NCI-H345 (cell line): ENCODE data around the gene FOXL2NB.
A peak's percentile ranks its signal among the peaks of the same experiment; 100 is the strongest.

ENCODE experiments used
- DNase-seq: peaks from one replicate; lab custom pipeline; 2025; lab: John Stamatoyannopoulos, UW

Gene FOXL2NB

DNA sequence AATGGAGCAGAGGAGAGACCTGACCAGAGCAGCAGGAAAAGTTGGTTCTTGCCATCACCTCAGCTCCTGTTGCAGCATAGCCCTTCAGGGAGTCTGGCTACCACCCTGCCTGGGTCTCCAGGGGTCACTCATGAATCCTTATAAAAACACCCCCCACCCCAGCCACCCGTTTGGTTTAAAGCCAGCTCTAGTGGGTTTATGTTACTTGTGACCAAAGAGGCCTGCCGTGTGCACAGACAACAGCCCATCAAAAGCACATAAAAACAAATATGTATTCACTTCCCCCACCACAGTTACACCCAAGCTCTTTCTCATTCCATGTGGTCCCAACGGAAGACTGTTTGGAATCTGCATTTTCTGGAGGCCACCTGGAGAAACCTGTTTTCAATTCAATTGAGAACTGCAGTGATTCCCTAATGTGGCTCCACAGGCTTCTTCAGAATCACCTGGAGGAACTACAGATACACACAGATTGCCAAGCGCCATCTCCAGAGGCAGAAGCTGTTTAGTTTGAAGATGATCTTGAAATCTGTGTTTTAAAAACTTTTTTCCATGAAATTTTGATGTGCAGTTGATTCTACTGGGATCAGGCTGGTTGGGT is 13.8 kb upstream of the FOXL2NB start:
- no peak for DNase-seq

DNA sequence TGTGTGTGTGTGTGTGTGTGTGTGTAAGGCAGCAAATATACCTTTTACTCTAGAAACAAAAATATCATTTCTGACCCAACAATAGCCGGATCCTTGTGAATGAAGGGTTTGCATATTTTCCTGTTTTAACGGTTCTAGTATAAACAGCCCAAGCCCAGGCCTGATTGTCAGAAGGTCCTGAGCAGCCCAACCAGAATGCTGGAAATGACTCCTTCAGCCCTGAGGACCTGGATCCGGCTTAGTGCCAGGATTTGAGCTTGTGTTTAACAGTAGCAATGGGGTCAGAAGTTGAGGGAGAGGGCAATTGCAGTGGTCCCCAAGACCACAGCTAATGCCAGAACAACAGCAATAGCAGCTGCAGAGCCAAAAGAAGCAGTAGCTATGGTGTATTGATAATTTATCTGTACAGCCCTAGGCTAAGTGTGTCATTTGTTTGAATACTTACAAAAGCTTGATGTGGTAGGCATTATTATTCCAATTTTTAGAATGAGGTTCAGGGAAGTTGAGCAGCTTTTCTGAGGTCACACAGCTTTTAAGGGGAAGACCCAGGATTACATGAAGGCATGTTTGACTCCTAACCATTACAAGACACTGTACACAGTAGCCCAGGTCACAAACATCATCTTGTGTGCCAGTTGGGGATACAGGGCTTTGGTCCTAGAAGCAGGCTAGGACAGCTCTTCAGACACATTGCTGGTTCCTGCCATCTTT is 12.9 kb upstream of the FOXL2NB start:
- DNase-seq = no peak

DNA sequence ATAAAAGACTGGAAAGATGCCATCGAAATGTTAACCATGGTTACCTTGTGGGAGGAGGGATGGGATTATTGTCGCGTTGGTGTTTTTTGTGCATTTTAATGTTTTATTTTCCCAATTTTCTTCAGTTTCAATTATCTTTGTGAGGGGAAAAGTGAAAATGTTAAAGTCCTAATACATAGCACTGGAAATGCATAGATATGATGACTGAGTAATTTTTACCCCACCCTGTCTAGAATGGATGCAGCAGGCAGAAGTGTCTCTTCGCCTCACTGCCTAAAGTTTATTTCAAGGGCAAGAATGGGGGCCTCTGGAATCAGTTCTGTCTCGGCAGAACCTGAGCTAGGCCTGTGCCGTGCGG is 11.5 kb upstream of the FOXL2NB start:
- no peak for DNase-seq

DNA sequence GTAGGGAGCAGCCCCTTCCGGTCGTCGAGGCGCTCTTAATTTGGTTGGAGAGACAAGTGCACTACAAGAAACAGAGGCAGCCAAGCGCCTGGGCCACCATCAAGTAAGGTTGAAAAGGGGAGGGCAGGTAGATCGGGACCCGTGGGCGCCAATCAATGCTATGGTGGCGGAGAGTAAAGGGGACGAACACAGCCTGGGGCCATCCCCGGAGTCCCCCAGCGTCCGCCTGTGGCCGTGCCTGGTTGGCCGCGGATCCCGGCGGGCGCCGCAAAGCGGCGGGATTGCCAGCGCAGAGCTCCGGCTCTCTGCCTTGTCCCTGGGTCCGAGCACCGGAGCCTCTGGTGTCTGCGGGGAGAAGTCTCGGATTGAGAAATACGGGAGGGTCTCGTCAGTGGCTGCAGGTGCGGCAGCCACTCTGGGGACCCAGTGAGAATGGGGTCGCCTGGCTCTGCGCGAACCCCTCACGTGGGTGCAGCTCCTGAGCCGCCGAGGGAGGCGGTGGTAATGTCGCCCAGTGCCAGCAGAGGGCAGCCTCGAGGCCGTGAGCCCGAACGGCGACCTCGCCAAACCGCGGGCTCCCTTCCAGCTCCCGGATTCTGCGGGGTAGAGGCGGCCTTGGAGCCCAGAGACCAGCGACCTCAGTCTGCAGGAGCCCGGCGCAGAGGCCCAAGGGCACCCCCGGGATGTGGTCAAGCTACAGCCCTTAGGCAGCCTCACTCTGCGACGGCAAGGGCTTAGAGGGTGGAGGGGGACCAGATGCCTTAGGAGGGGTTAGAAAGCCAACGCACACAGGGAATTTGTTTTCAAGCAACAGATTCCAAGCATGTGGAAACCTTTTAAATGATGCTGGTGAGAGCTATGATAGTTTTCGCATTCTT is 10.9 kb upstream of the FOXL2NB start:
- DNase-seq = peak; percentile 34

DNA sequence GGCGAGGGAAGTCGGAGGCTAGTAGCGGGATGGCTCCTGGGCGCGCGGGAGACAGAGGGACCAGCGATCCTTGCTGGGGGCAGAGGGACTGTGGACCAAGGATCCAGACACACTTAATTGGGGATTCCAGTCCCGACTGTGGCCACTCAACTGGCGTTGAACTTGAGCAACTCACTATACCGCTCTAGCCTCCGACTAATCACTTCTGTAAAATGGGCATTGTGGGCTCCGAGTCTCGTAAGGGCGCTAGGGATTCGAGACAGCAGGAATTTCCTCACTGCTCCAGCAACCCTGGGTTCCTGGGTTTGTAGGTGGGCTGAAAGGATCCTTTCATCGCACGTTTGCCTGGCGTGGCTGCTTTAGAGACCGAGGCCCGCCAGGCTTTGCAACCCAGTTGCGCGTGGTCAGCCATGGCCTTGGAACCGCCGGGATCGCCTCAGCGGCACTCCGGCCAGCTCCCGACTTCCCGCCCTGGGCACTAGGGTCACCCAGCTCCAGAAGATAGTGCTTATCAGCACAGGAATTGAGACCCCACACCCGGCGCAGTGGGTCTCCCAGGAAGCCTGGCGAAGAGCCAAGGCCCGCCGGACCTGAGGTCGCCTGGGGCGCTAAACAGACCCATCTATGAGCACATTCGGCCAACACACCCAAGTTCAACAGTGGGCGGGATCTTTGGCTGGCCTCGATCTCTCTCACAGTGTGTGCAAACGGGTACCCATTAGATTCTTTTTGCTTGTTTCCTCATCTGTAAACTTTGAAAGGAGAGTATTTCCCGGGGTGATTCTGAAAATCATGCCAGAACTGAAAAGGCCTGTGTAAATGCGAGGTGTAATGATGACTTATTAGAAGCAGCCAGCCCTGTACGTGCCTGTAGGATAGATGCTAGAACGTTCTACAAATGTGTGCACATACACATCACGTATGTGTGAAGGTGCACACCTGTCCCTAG is 10.0 kb upstream of the FOXL2NB start:
- no peak for DNase-seq

DNA sequence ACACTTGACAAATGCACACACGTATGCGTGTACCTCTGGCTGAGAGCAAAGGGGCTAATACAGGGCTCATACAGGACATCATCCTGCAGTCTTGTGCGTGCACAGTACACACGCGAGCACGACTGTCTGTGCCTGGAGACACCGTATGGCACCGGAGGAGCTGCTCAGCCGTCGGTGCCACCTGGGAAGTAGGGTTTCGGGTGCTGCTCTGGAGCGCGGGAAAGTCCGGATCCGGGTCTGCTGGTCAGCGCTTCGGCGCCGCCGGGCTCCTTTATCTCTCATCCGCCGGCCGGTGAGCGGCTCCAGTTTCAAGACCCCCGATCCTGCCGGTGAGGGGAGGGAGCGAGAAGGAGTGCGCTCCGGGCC is 9.3 kb upstream of the FOXL2NB start:
- no peak for DNase-seq

DNA sequence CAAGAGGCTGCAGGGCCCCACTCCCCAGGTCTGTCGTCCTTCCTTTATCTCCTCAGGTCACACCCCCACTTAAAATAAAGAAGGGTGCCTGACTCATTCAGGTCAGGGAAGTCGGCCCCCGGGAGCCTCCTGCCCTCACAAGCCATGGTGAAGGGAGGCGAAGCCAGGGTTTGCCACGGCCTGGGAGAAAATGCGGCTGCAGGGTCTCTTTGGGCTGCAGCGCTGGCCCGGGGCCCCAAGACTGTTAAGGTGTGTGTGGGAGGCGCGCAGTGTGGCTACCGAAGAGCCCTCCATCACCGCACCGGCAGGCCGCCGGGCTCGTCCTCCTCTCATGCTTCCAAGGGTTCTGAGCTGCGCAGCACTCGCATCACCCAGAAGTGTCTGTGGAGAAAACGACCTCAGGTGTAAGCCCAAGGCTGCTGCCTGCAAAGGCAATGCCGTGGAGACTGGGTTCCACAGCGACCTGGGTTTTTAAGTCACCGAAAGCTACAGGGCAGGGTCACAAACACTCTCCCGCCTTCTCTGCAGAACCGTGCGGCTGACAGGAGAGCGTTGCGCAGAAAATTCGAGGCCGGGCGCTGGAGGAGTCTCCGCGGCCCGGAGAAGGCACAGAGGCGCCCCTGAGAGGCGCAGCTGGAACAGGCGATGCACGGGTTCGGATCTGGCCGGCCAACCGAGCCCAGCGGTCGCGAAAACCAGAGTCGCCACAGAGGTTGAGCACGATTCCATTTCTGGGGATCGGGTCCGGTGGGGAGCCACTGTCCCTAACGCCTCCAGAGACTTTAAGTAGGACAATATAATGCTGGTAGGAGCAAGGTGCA is 8.8 kb upstream of the FOXL2NB start:
- no peak for DNase-seq

DNA sequence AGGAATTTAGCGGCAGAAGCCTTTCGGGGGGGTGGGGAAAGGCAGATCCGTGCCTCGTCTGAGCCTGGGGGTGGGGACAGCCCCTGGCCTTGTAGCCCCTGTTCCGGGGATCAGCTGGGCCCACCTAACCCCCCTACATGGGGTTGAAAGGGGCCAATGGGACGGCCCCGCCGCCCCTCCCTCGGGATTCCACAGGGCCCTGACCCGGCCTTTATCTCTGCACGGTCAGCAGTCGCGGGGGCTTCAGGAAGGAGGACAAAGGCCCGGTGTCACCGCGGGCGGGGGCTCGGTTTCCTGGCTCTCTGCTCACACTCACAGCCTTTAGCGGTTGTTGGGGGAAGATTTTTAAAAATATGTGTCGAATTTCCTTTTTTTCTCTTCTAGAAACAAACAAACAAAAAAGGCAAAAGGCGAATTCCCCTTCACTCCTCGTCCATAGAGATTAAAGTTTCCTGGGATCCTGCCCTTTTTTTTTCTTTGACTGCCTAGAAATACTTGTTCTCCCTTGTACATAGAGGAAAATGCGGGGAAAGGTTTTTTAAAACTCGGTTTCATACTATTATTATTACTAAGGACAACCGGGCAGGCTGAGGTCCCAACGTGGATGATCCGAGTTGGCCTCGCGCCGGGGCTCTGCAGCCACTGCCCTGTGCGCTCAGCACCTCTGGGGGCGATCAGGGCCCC is 8.0 kb upstream of the FOXL2NB start:
- DNase-seq = no peak

DNA sequence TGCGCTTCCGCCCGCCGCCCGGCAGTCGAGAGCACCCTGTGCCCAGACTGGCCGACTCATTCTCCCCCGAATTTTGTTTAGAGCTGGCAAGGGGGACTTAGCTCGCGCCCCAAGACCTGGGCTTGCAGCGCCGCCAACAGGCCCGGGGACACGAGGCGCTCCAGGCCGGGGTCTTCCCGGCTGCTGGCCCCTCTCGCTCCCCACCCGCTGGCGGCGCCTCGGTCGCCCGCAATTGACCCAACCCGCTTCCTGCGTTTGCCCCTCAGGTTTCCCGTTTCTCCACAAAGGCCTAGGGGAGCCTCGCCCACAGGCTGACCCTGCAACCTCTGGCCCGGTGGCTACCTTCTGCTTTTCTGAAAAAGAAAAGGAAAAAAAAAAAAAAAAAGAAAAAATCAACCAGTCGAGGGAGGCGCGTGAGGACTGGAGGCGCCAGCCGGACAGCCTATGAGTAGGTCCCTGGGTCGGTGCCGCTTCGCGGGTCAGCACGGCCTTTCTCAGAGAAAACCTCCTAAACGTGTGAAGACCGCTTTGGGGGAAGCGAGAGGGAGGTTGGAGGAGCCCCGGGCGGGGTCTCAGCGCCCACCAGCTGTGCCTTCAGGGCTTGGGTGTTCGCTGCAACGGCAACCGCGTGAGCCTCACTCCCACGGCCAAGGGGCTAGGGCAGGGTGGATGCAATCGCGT is 7.3 kb upstream of the FOXL2NB start:
- DNase-seq = no peak

DNA sequence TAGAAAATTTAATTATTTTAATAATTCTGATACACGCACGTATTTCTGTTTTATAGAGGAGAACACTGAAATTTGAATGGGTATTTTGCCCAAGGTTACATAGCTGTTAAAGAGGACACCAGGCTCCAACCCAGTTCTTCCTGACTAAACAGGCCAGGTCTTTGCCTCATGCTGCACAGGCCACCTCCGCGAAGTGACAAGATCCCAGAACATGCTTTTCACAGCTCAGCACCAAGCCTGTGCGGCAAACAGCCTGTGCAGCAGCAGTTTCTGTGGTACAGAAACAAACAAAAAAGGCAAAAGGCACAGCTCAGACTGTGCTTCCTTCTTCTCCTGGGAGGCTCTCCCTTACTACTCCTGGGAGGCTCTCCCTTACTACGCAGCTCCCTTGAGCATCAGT is 6.6 kb upstream of the FOXL2NB start:
- DNase-seq = no peak

DNA sequence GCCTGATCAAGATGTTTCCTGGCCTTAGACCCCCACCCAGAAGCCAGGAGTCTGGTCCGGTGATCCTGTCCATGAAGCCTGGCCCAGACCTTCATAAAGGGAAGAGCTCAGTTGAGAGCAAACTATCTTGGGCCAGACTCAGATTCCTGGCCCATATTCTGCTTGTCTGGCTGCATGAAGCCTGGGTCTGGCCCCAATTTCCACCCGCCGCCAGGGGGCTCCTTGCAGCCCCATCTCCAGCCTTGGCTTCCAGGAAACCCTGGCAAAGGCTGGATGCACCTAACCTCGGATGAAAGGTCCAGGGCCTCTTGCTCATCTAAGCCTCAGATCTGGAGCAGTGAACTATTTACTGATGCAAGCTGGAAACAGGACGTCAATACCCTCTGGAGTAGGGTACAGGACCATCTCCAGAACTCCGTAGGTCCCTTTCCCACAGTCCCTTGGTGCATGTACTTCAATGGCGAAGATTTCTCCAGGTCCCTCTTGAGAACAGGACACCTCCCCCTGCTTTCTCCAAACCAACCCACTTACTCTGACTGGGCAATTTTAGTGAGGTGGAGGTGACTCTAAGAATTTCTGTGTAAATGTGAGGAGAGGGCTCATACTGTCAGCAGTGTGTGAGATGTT is 5.6 kb upstream of the FOXL2NB start:
- DNase-seq = no peak

DNA sequence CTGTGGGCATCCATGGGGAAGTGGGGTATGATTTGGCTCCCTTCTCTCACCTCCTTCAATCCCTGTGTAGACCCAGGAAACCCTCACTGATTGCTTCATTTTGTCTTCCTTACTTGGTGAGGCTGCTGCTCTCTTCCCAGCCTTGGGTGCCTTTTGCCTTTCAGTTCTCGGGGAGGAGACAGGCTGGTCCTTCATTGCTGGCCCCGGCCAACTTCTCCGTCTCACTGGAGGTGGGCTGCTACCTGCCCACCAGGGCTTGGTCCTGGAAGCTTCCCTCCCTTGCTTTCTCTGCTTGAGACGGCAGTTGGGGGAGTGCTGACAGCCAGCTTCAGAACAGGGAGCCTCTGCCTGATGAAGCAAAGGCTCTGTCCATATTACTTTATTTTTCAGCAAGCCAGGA is 4.7 kb upstream of the FOXL2NB start:
- no peak for DNase-seq

DNA sequence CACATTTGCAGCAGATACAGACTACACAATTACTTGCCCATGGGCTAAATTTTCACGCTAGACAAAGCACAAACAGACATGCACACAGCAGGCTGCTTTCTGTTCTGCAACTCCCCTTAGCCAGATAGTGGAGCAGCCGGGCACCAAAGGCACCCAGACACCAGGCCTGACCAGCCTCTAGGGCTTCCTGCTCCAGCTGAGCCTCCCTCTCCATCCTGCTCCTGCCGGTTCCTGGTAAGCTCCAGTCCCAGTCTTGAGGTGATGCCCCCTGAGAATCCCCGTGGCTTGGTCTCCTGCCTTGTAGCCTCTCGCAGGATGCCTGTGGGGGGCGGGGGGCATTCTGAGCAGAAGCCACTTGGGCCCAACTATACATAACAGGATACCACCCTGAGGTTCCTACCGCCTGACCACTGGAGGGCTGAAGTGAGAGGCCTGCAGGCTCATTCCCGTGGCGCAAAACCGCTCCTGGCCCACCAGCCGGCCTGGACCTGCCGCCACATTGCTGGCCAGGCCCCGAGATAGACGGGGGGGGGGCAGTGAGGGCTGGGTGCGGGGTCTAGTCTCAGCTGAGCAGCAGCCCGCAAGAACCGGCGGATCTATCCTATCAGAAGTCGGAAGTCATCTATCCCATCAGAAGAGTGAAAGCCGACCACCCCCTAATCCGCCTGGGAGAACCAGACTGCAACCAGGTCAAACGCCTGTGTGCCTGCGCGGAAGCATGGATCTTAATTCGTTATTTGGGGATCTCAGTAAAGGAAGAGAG is 4.0 kb upstream of the FOXL2NB start:
- no peak for DNase-seq

DNA sequence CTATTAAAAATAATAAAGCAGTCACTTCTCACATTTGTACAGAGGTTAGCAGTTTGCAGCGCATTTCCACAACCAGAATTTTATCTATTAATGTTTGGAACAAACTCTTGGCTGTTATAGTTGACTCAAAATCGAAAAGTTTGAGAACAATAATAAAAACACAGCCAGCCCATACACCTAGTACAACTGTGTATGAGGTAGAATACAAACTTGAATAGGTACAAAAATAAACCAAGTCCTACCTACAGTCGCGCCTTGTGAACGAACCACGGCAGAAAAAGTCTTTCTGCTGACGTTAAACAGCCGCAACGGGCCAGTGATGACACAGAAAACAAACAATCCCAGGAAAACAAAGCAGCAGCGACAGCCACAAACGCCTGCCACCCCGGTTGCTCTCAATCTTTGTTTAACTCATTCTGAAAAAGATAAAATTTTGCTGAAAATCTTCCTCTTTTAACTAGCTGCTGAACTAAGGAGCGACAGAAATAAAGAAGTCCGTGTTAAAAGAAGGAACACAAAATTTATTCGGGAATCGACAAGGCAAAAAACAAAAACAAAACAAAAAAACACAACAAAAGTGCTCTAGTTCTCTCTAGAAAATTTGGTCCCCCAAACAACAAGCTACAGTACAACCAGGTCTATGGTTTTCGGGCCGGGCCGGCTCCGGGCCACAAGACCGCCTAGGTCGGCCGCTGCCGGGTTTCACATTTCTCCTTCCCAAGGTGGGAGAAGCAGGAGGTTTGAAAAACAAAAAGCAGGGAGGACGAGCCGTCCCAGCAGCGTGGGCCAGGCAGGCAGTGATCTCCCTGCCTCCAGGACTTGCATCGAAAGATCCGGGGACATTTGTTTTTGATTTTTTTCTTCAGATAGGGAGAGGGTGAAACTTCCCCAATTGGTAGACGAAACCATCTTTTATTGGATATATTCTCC is 3.0 kb upstream of the FOXL2NB start:
- DNase-seq = no peak

DNA sequence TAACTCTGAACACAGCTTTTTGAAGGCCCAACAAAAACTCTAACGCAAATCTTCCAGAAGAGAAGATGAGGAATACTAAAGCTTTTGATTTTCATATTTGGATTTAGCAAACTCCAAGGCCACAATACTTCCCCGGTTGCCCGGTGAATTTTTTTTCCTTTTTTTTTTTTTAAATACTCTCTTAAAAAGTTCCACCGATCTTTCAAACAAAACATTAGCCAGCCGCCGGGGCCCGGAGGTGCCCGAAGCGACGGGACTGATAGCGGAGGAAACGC is 2.4 kb upstream of the FOXL2NB start:
- DNase-seq = no peak

DNA sequence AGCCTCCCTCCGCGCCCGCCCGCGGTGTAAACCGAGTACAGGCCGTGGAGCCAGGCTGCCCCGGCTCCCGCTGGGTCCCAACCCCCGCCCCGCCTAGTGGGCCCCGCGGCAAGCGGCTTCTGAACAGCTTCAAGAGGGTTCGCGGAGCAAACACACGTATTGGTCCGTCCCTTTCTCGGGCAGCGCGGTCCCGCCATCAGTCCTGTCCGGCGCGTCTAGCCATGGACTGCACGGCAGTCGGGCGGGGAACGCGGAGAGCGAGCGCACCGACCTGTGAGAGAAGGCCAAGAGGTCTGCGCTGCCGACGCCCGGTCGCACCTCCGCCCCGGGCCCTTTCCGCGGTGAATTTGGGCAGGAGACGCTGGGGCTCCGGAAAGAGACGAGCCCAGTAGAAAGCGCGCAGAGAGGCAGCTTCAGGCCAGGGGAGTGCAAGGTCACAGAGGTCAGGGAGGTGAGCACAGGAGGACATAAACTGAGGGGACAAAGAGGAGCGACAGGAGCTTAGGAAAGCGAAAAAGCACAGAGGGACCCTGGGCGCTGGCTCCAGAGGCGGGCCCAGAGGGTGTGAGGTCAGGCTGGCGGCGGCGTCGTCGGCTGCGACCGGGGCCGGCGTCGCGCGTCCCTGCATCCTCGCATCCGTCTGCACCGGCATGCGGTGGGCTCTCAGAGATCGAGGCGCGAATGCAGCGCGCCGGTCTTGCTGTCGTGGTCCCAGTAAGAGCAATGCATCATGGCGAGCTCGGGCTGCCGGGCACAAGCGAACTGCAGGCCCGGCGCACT is 1.9 kb upstream of the FOXL2NB start:
- no peak for DNase-seq
